Stomach (tissue), 9 donors: ENCODE measurements around the gene CIB4. TPM values are rescaled to one million over a fixed set of nuclear protein-coding genes. Genes with fewer than 3 reads are reported as not detected.

ENCODE experiments used
- DNase-seq, 2 donors: peaks; one replicate each; pipeline versions ENCODE4 v3.0.0 to v3.0.0-alpha.2; 2013 to 2019
- H3K27ac ChIP-seq, 5 donors: fragments of 200-600 bp in 4 of 5; sonication (generic) in 4 of 5; one replicate each; pipeline ENCODE4 v1.5.1; 2013 to 2019; ENCODE audit warnings: mild to moderate bottlenecking in 1 of 5, moderate library complexity in 1 of 5
- H3K27me3 ChIP-seq, 3 donors: fragments of 200-600 bp; sonication (generic); one replicate each; pipeline ENCODE4 v1.5.1; 2017 to 2019; ENCODE audit warnings: mixed run types in 1 of 3
- H3K36me3 ChIP-seq, 4 donors: fragments of 200-600 bp; sonication (generic); 1 replicate in 3 of 4; 2 replicates in 1 of 4; pipeline ENCODE4 v1.5.1; 2016 to 2019
- H3K4me1 ChIP-seq, 4 donors: fragments of 200-600 bp; sonication (generic); one replicate each; pipeline ENCODE4 v1.5.1; 2016 to 2019
- H3K4me3 ChIP-seq, 4 donors: fragments of 200-600 bp; sonication (generic) in 3 of 4; one replicate each; pipeline ENCODE4 v1.5.1; 2016 to 2019; ENCODE audit warnings: mild to moderate bottlenecking in 1 of 4
- H3K9me3 ChIP-seq, 4 donors: fragments of 200-600 bp; sonication (generic); one replicate each; pipeline ENCODE4 v1.5.1; 2016 to 2019
- EP300 ChIP-seq: sonication (generic); formaldehyde crosslinking; IDR thresholded peaks from one replicate; pipeline ENCODE4 v1.6.1; 2017; ENCODE audit warnings: antibody characterized with exemption
- POLR2A ChIP-seq, 4 donors: fragments of 450-650 bp; IDR thresholded peaks; one replicate each; pipeline ENCODE4 v1.6.1; 2016; ENCODE audit warnings: antibody characterized with exemption in 4 of 4, control low read depth in 2 of 4, mild to moderate bottlenecking in 1 of 4, moderate library complexity in 1 of 4
- POLR2AphosphoS5 ChIP-seq, 3 donors: sonication (generic); formaldehyde crosslinking; IDR thresholded peaks; one replicate each; pipeline ENCODE4 v1.6.1; 2016; ENCODE audit warnings: antibody characterized with exemption in 3 of 3
- WGBS, 5 donors: extraction: QIAGEN DNeasy Blood & Tissue Kit in 3 of 5; methylation state at CpG; one replicate each; pipeline versions ENCODE4 v1.1.5 to v1.1.7; 2013 to 2018; 5-methylcytosine and 5-hydroxymethylcytosine counted together
- intact Hi-C: fragments of 100-400 bp; cut with DNase I; formaldehyde crosslinking; loops from one replicate; pipeline ENCODE4 v1.15.1; 2023; ENCODE audit warnings: low total_unique reads
- polyA plus RNA-seq, 3 donors: library from polyadenylated mRNA; stranded (reverse); fragments of 200-250 nt; gene quantifications; one replicate each; pipeline ENCODE4 v1.2.3, GENCODE V29; 2013
- total RNA-seq, 5 donors: library from RNA; depleted of rRNA; stranded (reverse); fragments of >200 nt; gene quantifications; one replicate each; pipeline versions ENCODE4 v1.1.0 to v1.2.3, GENCODE V29; 2014 to 2016
- TF ChIP-seq, protein P1 (sequence below), 7 experiments: fragments of 450-650 bp in 4 of 7; fragments of 200-600 bp in 3 of 7; sonication (generic) in 3 of 7; IDR thresholded peaks; one replicate each; pipeline ENCODE4 v1.5.1; 2016 to 2019; ENCODE audit warnings: antibody characterized with exemption in 7 of 7, control low read depth in 2 of 7, mild to moderate bottlenecking in 1 of 7
- donor health status: healthy with polysubstance abuse.
- donor health status: Bipolar disorder and iron deficiency.
- donor health status: healthy.

Gene CIB4
- total and polyA plus RNA-seq, 8 donors: 1.8 TPM; not detected in 6

DNA sequence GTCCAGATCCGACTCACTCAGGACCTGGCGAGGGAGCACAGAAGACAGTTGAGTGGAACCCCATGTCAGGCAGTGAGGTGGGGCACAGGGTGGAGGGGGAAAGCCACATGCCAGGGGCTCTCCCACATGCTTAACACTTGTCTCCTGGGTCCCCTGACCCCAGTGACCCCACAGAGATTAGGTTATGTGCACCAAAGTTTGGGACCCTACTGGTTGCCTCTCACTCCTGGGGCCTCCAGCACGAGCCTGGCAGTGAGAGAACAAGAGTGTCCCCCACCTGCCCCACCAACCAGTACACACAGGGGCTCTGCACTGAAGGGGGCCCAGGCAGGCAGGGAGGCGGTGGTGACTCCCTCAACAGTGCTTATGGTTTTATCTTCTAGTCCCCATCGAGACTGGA is 58.3 kb downstream of the CIB4 start:
- Histone ChIP-seq H3K4me1 (no peaks in the 10 kb centered on the region), H3K27me3 (peaks cover 0 to 72% (median 14%) of the 10 kb centered on the region in 3 donors), H3K4me3 (no peak overlapping the region), H3K36me3 (no peaks in the 10 kb centered on the region), H3K9me3 (no peaks in the 10 kb centered on the region), H3K27ac (no peak overlapping the region)
- no peak for TF ChIP-seq EP300
- TF ChIP-seq POLR2AphosphoS5 (IDR thresholded peaks at IDR 0.05): no peak
- no peak for TF ChIP-seq POLR2A (IDR thresholded peaks at IDR 0.05)
- TF ChIP-seq, protein P1, sequence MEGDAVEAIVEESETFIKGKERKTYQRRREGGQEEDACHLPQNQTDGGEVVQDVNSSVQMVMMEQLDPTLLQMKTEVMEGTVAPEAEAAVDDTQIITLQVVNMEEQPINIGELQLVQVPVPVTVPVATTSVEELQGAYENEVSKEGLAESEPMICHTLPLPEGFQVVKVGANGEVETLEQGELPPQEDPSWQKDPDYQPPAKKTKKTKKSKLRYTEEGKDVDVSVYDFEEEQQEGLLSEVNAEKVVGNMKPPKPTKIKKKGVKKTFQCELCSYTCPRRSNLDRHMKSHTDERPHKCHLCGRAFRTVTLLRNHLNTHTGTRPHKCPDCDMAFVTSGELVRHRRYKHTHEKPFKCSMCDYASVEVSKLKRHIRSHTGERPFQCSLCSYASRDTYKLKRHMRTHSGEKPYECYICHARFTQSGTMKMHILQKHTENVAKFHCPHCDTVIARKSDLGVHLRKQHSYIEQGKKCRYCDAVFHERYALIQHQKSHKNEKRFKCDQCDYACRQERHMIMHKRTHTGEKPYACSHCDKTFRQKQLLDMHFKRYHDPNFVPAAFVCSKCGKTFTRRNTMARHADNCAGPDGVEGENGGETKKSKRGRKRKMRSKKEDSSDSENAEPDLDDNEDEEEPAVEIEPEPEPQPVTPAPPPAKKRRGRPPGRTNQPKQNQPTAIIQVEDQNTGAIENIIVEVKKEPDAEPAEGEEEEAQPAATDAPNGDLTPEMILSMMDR (IDR thresholded peaks at IDR 0.05): no peak
- intact Hi-C loops: no loop called here
- WGBS, 5 donors: 81 to 87% (median 84%) methylated on average over 5 of the region's 5 CpGs
- no peak for DNase-seq

DNA sequence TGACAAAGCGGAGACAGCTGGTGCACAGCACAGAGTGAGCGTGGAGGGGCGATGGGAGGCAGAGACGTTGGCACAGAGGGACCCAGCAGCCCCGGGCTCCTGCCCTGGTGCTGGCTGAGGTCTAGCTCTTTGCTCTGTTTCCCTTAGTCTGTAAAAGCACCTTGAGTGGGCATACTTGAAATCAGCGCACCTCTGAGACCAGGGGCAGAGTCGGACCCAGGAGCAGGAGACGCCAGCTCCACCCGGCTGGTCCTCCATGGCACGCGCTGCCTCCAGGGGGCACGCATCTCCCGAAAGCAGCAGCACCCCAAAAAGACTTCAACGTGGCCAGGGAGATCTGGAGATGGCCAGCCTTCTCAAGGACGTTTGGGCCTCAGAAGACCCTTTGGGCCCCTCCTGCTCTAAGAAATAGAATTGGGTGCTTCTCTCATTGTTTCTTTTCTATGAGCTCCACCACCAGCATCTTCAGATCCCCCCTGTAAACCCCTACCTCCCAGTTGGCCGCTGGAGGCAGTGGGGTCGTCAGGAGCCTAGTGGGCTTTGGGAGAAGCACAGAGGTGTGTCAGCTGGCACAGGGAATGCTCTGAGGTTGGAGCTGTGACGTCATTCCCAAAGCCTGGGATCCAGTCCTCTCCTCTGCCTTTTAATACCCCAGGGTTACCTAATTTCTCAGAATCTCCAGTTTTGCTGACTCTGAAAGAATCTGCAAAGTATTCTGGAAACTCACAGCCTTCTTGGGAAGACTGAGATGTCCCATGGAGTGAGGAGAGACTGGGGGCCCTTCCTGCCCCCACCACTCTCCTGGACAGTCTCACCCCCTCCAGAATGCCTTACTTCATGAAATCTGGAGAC is 58.9 kb downstream of the CIB4 start:
- Histone ChIP-seq H3K36me3 (no peaks in the 10 kb centered on the region), H3K4me1 (no peaks in the 10 kb centered on the region), H3K4me3 (no peak overlapping the region), H3K27me3 (peaks cover 0 to 73% (median 12%) of the 10 kb centered on the region in 3 donors), H3K27ac (no peak overlapping the region), H3K9me3 (no peaks in the 10 kb centered on the region)
- WGBS, 5 donors: 82 to 90% (median 86%) methylated on average over 16 to 18 of the region's 18 CpGs
- intact Hi-C loops: no loop called here
- DNase-seq: no peak
- no peak for TF ChIP-seq POLR2A (IDR thresholded peaks at IDR 0.05)
- TF ChIP-seq, protein P1 (IDR thresholded peaks at IDR 0.05): no peak
- TF ChIP-seq POLR2AphosphoS5 (IDR thresholded peaks at IDR 0.05): no peak
- TF ChIP-seq EP300: no peak

DNA sequence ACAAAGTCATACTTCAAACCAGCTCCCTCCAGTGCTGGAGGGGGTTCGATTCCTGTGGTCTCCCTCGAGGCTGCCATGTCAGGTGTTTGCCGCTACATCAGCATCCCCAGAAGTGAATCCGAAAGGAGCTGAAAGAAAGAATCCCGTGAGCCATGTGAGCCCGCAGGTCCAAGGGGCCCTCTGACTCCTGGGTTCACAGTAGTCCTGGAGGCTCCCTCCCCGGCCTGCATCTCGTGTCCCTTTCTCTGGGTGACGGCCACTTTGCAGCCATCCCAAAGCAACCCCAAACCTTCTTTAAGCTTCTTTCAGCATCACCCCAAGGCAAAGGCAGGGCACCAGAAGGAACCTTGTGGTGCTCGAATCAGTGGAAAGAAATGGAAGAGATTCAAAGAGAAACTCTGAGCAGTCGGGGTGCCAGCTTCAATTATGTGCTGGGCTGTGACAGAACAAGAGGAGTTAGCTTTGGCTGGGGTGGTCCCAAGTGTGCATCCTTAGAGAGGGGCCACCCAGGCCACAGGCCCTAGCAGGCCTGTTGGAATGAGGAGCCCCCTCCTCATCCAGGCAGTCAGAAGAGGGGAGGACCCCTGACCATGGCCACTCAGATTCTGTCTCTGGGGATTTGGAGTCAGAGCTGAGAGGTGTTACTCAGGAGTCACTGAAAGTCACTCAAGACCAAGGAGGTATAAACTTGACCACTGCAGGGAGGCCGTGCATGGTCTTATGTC is 59.7 kb downstream of the CIB4 start:
- Histone ChIP-seq H3K27ac (no peak overlapping the region), H3K27me3 (peaks cover 0 to 75% (median 11%) of the 10 kb centered on the region in 3 donors), H3K36me3 (no peaks in the 10 kb centered on the region), H3K4me3 (no peak overlapping the region), H3K9me3 (no peaks in the 10 kb centered on the region), H3K4me1 (no peaks in the 10 kb centered on the region)
- TF ChIP-seq, protein P1 (IDR thresholded peaks at IDR 0.05): no peak
- TF ChIP-seq EP300 (no peak), POLR2AphosphoS5 (IDR thresholded peaks at IDR 0.05) (no peak), POLR2A (IDR thresholded peaks at IDR 0.05) (no peak)
- 85 to 93% (median 91%) methylated on average over 11 to 12 of the region's 12 CpGs for WGBS, 5 donors
- no peak for DNase-seq
- intact Hi-C loops: no loop called here

DNA sequence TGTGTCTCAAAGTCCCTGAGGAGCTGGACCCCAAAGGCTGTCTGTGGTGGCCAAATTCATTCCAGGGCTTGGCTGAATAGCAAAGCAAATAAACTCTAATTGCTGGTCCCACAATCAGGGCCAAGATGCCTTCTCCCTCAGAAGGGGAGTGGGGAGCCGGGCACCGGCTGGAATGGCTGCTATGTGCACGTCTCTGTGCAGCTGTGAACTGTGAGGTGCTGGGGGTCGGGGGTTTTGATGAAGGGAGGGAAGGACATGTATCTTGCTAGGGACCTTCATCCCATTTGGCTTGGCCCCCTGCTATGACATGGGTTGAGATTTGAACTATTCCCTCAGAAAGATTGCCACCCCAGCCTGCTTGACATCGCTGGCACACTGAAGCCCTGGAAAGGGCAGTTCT is 60.4 kb downstream of the CIB4 start:
- no peak for DNase-seq
- intact Hi-C loops: no loop called here
- no peaks in the 10 kb centered on the region for H3K9me3 ChIP-seq
- TF ChIP-seq, protein P1 (IDR thresholded peaks at IDR 0.05): no peak
- TF ChIP-seq POLR2A (IDR thresholded peaks at IDR 0.05) (no peak), EP300 (no peak), POLR2AphosphoS5 (IDR thresholded peaks at IDR 0.05) (no peak)
- H3K4me3 ChIP-seq: no peak overlapping the region
- H3K27me3 ChIP-seq: peaks cover 0 to 68% (median 7%) of the 10 kb centered on the region in 3 donors
- 81 to 93% (median 88%) methylated on average over 5 of the region's 5 CpGs for WGBS, 5 donors
- H3K36me3 ChIP-seq: no peaks in the 10 kb centered on the region
- no peak overlapping the region for H3K27ac ChIP-seq
- no peaks in the 10 kb centered on the region for H3K4me1 ChIP-seq
